HG02678 (cell line): ENCODE measurements around the gene DIAPH2.
"Not testable (repeated sequence)": the region's sequence is repeated elsewhere in the genome, so short reads cannot be mapped to it uniquely, and the experiment has no call there.

Experiments used
- ATAC-seq: cut with Tn5 transposase; IDR thresholded peaks from one replicate; pipeline ENCODE4 v1.9.1; 2021; ENCODE audit warnings: mild to moderate bottlenecking, moderate library complexity; ENCODE audit not compliant: unreplicated experiment

Gene DIAPH2

GRCh38 chrX:96820935-96821334 lies 136.3 kb downstream of the DIAPH2 start:
- ATAC-seq = no peak

- no peak for ATAC-seq
These were observed 139.5 kb downstream of the DIAPH2 start for GRCh38 chrX:96824166-96824565.

- ATAC-seq = no peak
These were observed 148.7 kb downstream of the DIAPH2 start for GRCh38 chrX:96833333-96833732.

GRCh38 chrX:96834137-96834536 lies 149.5 kb downstream of the DIAPH2 start:
- no peak for ATAC-seq

- peak; percentile 84 for ATAC-seq
These were observed 151.1 kb downstream of the DIAPH2 start for GRCh38 chrX:96835660-96836289.

- ATAC-seq = no peak
These were observed 153.2 kb downstream of the DIAPH2 start for GRCh38 chrX:96837808-96838207.

- no peak for ATAC-seq
These were observed 153.9 kb downstream of the DIAPH2 start for GRCh38 chrX:96838537-96838936.

GRCh38 chrX:96841325-96841724 lies 156.7 kb downstream of the DIAPH2 start:
- ATAC-seq = no peak

- ATAC-seq = not testable (repeated sequence)
These were observed 157.2 kb downstream of the DIAPH2 start for GRCh38 chrX:96841866-96842265.

GRCh38 chrX:96843566-96843965 lies 158.9 kb downstream of the DIAPH2 start:
- ATAC-seq = no peak

GRCh38 chrX:96846841-96847240 lies 162.2 kb downstream of the DIAPH2 start:
- no peak for ATAC-seq

- ATAC-seq = not testable (repeated sequence)
These were observed 174.8 kb downstream of the DIAPH2 start for GRCh38 chrX:96859422-96859821.

- peak; percentile 73 for ATAC-seq
These were observed 176.6 kb downstream of the DIAPH2 start for GRCh38 chrX:96861218-96861617.

GRCh38 chrX:96861661-96862060 lies 177.0 kb downstream of the DIAPH2 start:
- peak; percentile 29 for ATAC-seq

GRCh38 chrX:96883608-96884007 lies 199.0 kb downstream of the DIAPH2 start, which contains the start of gene RPA4:
TSS of gene RPA4 (plus strand) at chrX:96883908. CDS start at chrX:96884311, 403 bp downstream.
- ATAC-seq = no peak

- no peak for ATAC-seq
These were observed 199.4 kb downstream of the DIAPH2 start for GRCh38 chrX:96884027-96884426.

- ATAC-seq = no peak
These were observed 205.1 kb downstream of the DIAPH2 start for GRCh38 chrX:96889726-96890125.

GRCh38 chrX:96906741-96907140 lies 222.1 kb downstream of the DIAPH2 start:
- ATAC-seq = no peak

- no peak for ATAC-seq
These were observed 223.1 kb downstream of the DIAPH2 start for GRCh38 chrX:96907516-96908272.

GRCh38 chrX:96909291-96909690 lies 224.6 kb downstream of the DIAPH2 start:
- ATAC-seq = no peak

GRCh38 chrX:96918864-96919263 lies 234.2 kb downstream of the DIAPH2 start:
- ATAC-seq = no peak

GRCh38 chrX:96919672-96920071 lies 235.0 kb downstream of the DIAPH2 start:
- no peak for ATAC-seq
